HG03442 (cell line): ENCODE data around the gene ANP32B.
"Not testable (repeated sequence)": the region's sequence is repeated elsewhere in the genome, so short reads cannot be mapped to it uniquely, and the experiment has no call there.

Experiments used
- ATAC-seq: cut with Tn5 transposase; IDR thresholded peaks from one replicate; pipeline ENCODE4 v1.9.1; 2021; ENCODE audit warnings: mild to moderate bottlenecking, moderate library complexity; ENCODE audit not compliant: unreplicated experiment

ANP32B gene

DNA sequence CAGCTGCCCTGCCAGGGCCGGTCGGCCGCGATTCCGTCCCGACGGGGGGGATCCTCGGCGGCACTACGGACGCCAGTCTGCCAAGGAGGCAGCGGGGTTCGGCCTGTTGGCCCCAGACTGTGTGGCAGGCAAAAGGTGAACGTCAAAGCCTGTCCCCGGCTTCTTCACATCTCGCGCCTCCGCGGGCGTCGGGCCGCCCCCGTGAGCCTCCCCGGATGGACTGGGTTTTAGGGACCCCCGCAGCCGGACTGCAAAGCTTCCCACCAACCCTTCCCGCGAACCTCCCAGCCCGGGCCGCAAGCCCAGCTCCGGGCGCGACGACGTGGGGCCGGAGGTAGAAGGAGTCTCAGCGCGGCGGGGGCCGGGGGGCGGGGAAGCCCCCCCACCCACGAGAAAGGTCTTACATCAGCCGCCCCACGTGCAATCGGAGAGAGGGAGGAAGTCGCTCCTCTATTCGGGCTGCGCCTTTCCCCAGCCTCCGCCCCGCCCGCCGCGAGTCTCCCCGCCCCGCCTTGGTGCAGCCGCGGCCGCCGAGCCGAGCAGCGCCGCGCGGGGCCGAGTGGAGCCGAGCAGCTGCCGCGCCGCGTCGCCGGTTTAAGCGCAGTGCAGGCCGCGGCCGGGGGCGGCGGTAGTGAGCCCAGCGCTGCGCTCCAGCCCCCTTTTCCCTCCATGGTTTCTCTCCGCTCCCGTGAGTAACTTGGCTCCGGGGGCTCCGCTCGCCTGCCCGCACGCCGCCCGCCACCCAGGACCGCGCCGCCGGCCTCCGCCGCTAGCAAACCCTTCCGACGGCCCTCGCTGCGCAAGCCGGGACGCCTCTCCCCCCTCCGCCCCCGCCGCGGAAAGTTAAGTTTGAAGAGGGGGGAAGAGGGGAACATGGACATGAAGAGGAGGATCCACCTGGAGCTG lies at the start of gene ANP32B:
Gene ANP32B, plus strand, starts transcription at position 659 of the 906 bp plus-strand sequence. Its CDS starts 215 bp downstream, at position 874.
- ATAC-seq: peak; percentile 64

DNA sequence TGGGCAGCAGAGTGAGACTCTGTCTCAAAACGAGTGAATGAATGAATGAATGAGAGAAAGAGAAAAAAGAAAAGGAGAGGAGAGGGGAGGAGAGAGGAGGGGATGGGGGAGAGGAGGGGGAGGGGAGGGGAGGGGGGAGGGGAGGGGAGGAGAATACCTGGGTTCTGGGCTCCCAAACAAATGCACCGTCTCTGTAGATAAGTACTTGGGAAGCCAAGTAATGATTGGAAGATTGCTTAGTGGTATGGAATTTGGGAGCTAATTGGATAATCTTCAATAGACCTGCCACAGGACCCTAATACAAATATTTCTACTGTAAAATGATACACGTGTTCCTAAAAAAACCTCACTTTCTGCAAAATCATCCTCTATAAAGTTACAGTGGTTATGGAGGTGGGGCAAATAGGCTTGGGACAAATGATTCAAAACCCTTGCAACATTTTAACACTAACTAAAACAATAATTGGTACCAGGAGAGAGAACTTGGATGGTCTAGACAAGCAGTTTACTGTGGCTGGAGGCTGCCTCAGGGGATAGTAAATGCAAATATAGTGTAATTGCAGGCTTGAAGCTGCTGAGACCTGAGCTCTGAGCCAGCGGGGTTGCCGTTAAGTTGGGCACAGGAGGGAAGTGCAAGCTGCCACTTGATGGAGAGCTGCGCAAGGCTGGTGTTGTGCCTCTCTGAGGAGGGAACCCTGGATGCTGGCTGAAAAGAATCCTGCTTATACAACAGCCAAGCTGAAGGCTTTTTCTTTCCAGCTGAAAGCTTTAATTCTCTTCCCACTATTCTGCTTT lies 48.6 kb upstream of the ANP32B start:
- ATAC-seq: no peak

DNA sequence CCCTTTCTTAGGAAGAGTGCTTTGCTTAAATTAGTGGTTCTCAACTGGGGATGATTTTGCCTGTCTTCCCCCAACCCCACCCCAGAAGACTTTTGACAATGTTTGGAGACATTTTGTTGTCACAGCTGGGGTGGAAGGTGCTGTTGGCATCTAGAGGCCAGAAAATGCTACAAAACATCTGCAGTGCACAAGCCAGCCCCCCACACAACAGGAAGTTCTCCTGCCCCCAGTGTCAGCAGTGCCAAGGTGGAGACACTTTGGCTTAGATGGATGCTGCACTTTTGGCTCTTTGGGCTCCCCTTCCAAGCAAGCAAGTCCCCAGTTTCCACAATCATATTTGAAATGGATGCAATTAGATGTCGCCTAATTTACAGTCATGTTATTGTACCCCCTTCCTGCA lies 47.9 kb upstream of the ANP32B start:
- ATAC-seq: no peak

DNA sequence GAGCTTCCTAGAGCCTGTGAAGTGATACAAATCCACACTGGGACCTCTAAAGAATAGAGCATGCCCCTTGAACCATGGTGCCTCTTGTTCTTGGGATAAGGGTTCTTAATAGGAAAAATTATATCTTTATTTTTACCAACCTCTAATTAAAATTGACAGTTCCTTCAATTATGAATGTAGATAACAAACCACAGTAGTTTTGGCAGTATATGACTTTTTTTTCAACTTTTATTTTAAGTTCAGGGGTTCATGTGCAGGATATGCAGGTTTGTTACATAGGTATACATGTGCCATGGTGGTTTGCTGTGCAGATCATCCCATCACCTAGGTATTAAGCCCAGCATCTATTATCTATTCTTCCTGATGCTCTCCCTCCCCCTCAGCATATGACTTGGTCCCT lies 46.1 kb upstream of the ANP32B start:
- ATAC-seq: no peak

DNA sequence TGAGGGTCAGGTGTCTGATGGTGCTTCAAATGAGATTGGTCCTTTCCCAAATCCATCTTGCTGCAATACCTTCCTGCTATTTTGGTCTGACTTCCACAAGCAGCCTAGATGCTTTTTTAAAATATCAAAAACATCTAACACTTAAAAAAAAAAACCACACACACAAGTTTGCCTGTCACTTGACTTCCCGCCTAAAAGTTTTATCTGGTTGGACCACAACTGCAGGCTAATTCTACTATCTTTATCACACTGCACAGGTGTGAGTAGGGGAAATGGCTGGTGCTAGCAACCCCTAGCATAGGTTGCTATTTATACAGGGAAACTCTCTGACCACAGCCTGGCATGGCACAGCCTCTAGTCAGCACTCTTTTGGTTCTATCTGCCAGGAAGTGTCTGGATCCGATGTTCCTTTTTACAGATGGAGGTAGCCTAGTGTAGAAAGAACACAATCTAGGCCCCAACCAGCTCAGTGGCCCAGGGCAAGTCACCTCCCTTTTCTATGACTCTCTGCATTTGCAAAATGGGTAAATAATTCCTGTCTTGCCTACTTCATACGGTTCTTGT lies 45.0 kb upstream of the ANP32B start, which contains the start of gene HEMGN:
Gene HEMGN, minus strand, starts transcription at position 92 of the 564 bp plus-strand sequence. Its CDS starts 36 bp downstream, at position 56.
- ATAC-seq: no peak

DNA sequence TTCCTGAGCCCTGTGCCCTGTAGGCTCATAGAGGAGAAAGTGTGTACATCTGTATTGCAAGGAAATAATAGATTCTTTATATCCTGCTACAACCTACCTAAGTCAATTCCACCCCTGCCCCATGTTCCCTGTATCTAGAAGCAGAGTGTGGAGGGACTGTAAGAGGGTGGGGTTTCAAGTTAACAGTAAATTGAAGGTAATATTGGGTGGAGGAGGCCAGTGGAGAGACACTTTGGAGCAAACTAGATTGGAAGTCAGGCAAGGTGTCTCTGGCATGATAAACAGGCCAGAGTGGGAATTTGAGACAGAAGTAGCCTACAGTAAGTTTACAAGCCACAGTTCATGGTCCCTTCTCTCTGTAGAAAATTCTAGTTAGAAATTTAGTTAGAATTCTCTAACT lies 42.9 kb upstream of the ANP32B start:
- no peak for ATAC-seq

DNA sequence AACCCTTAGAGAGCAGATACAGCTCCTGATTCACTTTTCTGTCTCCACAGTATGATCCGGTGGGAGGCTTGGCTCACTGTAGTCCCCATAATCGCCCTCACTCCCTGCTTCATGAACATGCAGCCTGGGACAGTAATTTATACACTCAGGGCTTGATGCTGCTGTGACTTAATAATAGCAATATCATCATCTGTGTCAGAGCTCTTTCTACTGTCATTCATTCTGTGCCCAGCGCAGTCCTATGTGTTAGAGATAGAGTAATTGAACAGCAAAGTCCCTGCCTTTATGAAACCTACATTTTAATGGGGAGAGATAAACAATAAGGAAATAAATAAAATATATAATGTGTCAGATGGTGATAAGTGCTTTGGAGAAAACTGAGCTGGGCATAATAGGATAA lies 42.4 kb upstream of the ANP32B start:
- no peak for ATAC-seq

DNA sequence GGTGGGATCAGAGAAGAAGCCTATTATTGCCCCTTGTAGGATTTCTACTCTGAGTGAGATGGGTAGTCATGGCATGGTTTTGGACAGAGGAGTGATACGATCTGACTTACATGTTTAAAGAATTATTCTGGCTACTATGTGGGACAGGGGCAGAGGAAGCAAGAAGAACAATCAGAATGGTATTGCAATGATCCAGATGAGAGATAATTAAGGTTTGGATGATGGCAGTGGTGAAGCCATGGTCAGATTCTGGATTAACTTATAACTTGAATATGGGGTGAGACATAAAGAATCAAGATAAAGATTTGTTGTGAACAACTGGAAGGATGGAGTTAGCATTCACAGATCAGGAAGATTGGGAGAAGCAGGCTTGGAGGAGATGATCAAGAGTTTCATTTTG lies 41.8 kb upstream of the ANP32B start:
- no peak for ATAC-seq

DNA sequence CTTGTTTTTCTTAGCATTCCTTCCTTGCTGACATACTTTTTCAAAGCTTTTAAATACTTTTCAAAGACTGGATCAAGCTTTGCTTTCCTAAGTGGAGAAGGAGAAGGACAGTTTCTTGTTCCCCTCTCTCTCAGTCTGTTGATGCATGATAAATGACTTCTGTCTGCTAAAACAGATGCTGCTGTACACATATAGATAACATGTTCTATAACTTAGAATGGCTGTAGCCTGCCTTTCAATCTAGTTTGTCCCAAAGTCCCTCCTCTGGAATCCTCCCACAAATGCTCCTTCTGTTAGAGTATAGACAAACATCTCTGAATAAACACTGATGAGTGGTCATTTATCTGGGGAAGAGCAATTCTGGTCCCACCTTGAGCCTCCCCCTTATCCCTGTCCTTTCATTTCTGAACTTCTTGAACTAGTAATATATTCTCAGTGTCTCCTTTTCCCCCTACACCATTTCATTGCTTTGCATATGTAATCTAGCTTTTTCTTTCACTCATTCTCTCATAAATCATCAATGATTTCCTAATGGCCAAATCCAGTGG lies 39.8 kb upstream of the ANP32B start:
- no peak for ATAC-seq

DNA sequence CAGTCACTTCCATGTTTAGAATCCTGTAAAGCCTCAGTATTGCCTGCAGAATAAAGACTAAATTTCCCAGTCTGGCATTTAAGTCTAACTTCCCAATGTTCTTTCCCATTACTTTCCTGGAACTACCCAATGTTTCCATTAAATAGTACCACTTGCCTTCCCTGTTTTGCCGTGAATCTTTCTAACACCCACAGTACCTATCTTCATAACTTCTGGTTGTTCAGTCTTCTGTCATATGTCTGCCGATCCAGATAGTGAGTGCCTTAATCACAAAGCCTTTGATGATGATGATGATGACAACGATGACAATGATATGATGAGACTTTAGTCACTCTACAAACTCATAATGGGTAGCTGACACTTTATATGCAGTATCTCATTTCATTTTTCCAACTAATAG lies 38.5 kb upstream of the ANP32B start:
- ATAC-seq: no peak

DNA sequence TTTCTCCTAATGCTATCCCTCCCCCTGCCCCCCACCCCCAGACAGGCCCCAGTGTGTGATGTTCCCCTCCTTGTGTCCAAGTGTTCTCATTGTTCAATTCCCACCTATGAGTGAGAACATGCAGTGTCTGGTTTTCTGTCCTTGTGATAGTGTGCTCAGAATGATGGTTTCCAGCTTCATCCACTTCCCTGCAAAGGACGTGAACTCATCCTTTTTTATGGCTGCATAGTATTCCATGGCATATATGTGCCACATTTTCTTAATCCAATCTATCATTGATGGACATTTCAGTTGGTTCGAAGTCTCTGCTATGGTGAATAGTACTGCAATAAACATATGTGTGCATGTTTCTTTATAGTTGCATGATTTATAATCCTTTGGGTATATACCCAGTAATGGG lies 37.7 kb upstream of the ANP32B start:
- ATAC-seq: not testable (repeated sequence)

DNA sequence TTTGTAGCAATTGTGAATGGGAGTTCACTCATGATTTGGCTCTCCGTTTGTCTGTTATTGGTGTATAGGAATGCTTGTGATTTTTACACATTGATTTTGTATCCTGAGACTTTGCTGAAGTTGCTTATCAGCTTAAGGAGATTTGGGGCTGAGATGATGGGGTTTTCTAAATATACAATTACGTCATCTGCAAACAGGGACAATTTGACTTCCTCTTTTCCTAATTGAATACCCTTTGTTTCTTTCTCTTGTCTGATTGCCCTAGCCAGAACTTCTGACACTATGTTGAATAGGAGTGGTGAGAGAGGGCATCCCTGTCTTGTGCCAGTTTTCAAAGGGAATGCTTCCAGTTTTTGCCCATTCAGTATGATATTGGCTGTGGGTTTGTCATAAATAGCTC lies 36.0 kb upstream of the ANP32B start:
- not testable (repeated sequence) for ATAC-seq

DNA sequence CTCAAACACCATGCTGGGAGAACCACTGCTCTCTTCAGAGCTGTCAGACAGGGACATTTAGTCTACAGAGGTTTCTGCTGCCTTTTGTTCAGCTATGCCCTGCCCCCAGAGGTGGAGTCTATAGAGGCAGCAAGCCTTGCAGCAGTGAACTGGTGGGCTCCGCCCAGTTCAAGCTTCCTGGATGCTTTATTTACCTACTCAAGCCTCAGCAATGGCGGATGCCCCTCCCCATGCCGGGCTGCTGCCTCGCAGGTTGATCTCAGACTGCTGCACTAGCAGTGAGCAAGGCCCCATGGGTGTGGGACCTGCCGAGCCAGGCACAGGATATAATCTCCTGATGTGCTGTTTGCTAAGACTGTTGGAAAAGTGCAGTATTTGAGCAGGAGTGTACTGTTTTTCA lies 32.3 kb upstream of the ANP32B start:
- ATAC-seq: not testable (repeated sequence)

DNA sequence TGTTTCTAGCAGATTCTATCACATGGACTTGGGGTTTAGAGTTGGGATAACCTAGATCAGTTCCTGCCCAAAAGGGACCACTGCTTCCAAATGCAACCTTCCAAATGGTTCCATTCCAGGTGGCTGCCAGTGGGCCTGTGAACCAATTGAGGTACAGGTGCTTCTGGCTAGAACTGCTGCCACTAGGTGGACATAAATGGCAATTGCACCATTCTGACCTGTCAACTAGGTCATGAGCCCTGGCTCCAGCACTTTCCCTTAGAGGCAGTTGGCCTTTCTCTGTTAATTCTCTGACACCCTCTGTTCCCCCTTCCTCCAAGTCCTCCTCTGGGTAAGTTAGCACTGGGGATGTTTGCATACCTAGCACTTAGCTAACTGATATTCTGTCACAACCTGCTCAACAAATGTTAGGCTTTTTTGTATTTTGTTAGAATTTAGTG lies 28.6 kb upstream of the ANP32B start:
- peak; percentile 63 for ATAC-seq

DNA sequence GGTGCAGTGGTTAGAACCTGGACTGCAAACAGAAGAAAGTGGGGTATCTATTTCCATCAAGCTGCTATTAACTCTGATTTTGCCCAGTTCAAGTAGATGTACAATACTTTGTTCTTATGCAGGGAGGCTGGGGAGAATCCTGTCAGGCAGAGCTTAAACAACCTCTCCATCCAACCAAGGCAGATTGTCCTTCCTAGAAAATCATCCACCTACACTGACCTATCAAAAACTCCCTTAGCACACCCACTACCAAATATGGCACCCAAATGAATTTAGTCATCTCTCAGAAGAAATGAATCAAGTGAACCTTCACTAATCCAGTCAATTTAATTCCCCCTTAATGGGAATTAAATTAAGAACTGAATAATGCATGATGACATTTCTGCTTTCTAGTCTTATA lies 26.8 kb upstream of the ANP32B start:
- no peak for ATAC-seq

DNA sequence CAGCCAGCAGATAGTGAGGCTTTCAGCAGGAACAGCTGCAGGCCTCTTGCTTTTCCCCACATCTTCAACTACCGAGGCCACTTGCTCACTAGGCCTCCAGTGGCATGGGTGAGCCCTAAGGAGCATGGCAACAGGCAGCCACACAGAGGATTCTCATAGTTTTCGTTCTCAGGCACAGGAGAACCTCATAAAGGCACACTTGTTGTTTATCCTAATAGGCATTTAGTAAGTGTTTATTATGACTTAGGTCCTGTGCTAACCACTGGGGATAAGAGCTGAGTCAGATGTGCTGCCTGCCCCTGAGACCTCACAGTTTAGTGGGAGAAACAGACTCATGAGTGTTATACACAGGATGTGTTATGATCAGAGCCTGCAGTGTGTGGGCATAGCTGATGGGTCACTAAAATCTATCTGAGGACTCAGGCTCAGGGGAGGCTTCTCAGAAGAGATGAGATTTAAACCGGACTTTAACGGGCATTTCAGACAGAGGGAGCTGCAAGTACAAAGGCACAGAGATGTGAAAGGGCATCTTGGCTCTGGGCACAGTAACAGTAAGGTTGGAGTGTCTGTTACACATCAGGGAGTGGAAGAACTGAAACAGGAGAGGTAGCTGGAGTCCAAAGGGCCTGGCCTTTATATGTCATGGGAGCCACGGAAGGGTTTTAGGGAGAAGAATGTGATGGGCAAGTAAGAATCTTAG lies 24.2 kb upstream of the ANP32B start:
- ATAC-seq: no peak

DNA sequence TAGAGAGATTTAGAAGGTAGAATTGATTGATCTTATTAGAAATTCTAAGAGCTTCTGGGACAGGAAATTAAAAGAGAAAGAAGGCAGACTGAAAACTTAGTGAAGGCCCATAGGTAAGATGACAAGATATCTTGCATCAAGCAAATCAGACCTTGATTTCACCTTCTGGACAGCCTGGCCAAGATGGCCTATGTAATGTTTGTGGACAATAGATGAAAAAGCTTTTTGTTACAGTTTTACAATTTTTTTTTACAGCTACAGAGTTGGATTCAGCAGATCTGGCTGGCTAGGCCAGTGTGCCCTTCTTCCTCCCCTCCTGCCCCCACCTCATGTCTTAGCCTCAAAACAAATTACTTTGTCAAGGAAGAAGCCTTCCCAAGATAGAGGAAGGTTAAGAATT lies 23.6 kb upstream of the ANP32B start:
- ATAC-seq: no peak

DNA sequence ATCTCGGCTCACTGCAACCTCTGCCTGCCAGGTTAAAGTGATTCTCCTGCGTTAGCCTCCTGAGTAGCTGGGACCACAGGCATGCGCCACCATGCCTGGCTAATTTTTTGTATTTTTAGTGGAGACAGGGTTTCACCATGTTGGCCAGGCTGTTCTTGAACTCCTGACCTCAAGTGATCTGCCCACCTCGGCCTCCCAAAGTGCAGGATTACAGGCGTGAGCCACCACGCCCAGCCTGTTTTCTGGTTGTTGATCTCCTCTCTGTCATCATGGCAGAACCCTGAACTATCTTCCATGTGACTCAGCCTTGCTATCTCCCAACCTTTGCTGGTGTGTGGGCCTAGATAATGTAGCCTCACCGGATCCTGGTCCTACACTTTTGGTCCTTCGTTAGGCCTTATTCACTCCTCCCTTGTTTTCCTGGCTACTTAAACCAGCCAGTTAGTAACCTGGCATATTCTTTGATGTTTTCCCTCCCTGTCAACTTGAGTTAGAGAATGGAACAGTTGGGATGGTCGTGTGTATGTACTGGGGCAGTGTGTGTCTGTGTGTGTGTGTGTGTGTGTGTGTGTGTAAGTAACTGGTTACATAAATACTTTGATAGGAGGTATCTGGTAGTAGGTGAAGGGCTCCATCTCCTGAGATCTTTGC lies 22.3 kb upstream of the ANP32B start:
- not testable (repeated sequence) for ATAC-seq

DNA sequence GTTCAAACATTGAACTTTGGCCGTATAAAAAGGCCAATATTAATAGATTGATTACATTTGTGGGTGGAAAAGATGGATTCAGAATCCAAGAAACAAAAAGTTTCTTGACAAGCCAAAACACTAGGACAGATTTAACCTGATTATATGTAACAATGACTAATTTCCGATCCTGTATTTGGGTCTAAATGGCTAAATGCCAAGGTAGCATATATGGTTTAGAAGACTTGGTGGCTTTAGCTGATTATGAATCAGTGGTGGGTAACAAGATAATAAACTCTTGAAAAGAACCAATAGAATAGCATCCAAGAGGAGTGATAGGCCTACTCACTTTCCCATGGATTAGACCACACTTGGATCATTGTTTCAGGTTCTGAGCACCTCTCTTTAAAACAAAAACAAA lies 21.8 kb upstream of the ANP32B start:
- ATAC-seq: no peak

DNA sequence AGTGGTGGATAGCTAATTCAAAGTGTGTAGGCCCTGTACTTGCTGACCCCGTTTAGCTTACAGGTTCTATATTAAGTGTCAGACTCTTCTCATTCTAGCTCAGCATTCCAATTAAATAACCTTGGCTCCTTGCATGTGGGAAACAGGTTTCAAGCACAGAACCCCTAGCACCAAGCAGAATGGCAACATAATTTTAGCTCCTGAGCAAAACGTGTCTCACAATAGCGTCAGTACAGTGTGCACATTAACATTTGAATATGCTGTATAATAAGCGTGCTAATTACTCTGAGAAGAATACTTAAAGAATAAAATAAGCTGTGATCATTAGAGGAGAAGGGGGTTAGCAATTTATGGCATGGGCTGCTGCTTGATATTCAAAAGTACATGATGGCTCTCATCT lies 21.0 kb upstream of the ANP32B start:
- no peak for ATAC-seq
